HUES64 (cell line): ENCODE data around the gene GPRC5A.

Experiments
- H3K27ac ChIP-seq: 2 replicates; pipeline ENCODE4 v1.7.0; 2013; ENCODE audit warnings: low read depth, low read length, inconsistent platforms
- H3K27me3 ChIP-seq: 2 replicates; pipeline ENCODE4 v1.6.1; 2013; ENCODE audit warnings: mild to moderate bottlenecking, low read length; ENCODE audit not compliant: insufficient read depth
- H3K36me3 ChIP-seq: 2 replicates; pipeline ENCODE4 v1.6.1; 2013; ENCODE audit warnings: mild to moderate bottlenecking, low read length; ENCODE audit not compliant: insufficient read depth
- H3K4me1 ChIP-seq: 2 replicates; pipeline ENCODE4 v1.6.1; 2013; ENCODE audit warnings: mild to moderate bottlenecking, low read length, moderate library complexity; ENCODE audit not compliant: insufficient read depth
- H3K4me3 ChIP-seq: 2 replicates; pipeline ENCODE4 v1.5.1; 2013; ENCODE audit warnings: mild to moderate bottlenecking, low read length, moderate library complexity
- H3K9ac ChIP-seq: 2 replicates; pipeline ENCODE4 v1.6.1; 2013; ENCODE audit warnings: mild to moderate bottlenecking, low read depth, low read length
- H3K9me3 ChIP-seq: 2 replicates; pipeline ENCODE4 v1.6.1; 2013; ENCODE audit warnings: low read depth, low read length; ENCODE audit not compliant: insufficient read depth
- WGBS: fragments of 150-250, 120-280 bp; methylation state at CpG from one replicate; pipeline ENCODE4 v1.1.7; 2013; ENCODE audit warnings: missing lambda C conversion rate; 5-methylcytosine and 5-hydroxymethylcytosine counted together

Gene GPRC5A

GRCh38 chr12:12916135-12916944, 25.0 kb downstream of the GPRC5A start:
- H3K4me3 ChIP-seq, result no peak overlapping the region
- 41% methylated on average over 19 of the region's 19 CpGs for WGBS
- H3K27me3 ChIP-seq, result no peaks in the 10 kb centered on the region
- no peaks in the 10 kb centered on the region for H3K36me3 ChIP-seq
- H3K27ac ChIP-seq, result no peak overlapping the region
- H3K9ac ChIP-seq, result no peak overlapping the region
- 0 out of 2 replicates have a peak, but pooled peaks cover 3% of the 10 kb centered on the region for H3K4me1 ChIP-seq
- H3K9me3 ChIP-seq, result no peaks in the 10 kb centered on the region

GRCh38 chr12:12917517-12917916, 26.2 kb downstream of the GPRC5A start:
- Histone ChIP-seq H3K9ac (no peak overlapping the region), H3K4me3 (no peak overlapping the region), H3K9me3 (no peaks in the 10 kb centered on the region), H3K27ac (no peak overlapping the region), H3K4me1 (0 out of 2 replicates have a peak, but pooled peaks cover 3% of the 10 kb centered on the region), H3K36me3 (no peaks in the 10 kb centered on the region), H3K27me3 (no peaks in the 10 kb centered on the region)
- WGBS, result 100% methylated on average over 2 of the region's 2 CpGs

GRCh38 chr12:12918781-12919389, 27.5 kb downstream of the GPRC5A start:
- H3K27ac ChIP-seq, result no peak overlapping the region
- 86% methylated on average over 6 of the region's 6 CpGs for WGBS
- H3K4me1 ChIP-seq, result 0 out of 2 replicates have a peak, but pooled peaks cover 3% of the 10 kb centered on the region

GRCh38 chr12:12919666-12920435, 28.5 kb downstream of the GPRC5A start:
- H3K27ac ChIP-seq, result no peak overlapping the region
- H3K9me3 ChIP-seq, result no peaks in the 10 kb centered on the region
- H3K9ac ChIP-seq, result no peak overlapping the region
- WGBS, result 96% methylated on average over 4 of the region's 5 CpGs
- H3K27me3 ChIP-seq, result no peaks in the 10 kb centered on the region
- 0 out of 2 replicates have a peak, but pooled peaks cover 3% of the 10 kb centered on the region for H3K4me1 ChIP-seq
- no peaks in the 10 kb centered on the region for H3K36me3 ChIP-seq
- no peak overlapping the region for H3K4me3 ChIP-seq

More at GRCh38 chr12:12918781-12919389, 27.5 kb downstream of the GPRC5A start:
- no peaks in the 10 kb centered on the region for H3K9me3 ChIP-seq
- no peak overlapping the region for H3K9ac ChIP-seq
- no peaks in the 10 kb centered on the region for H3K27me3 ChIP-seq
- H3K4me3 ChIP-seq, result no peak overlapping the region
- H3K36me3 ChIP-seq, result no peaks in the 10 kb centered on the region

- Histone ChIP-seq H3K27ac (no peak overlapping the region), H3K9ac (no peak overlapping the region), H3K9me3 (no peaks in the 10 kb centered on the region), H3K36me3 (no peaks in the 10 kb centered on the region), H3K4me1 (no peaks in the 10 kb centered on the region), H3K27me3 (no peaks in the 10 kb centered on the region), H3K4me3 (no peak overlapping the region)
- WGBS, result 76% methylated on average over 6 of the region's 6 CpGs
These were observed 30.8 kb downstream of the GPRC5A start for GRCh38 chr12:12922191-12922616.

GRCh38 chr12:12922978-12923377, 31.6 kb downstream of the GPRC5A start:
- Histone ChIP-seq H3K36me3 (no peaks in the 10 kb centered on the region), H3K27ac (no peak overlapping the region), H3K9ac (no peak overlapping the region), H3K4me1 (no peaks in the 10 kb centered on the region), H3K27me3 (no peaks in the 10 kb centered on the region), H3K9me3 (no peaks in the 10 kb centered on the region), H3K4me3 (no peak overlapping the region)
- WGBS, result 91% methylated on average over 7 of the region's 7 CpGs

- 97% methylated on average over 4 of the region's 4 CpGs for WGBS
- Histone ChIP-seq H3K4me1 (no peaks in the 10 kb centered on the region), H3K4me3 (no peak overlapping the region), H3K9me3 (no peaks in the 10 kb centered on the region), H3K36me3 (no peaks in the 10 kb centered on the region), H3K27ac (no peak overlapping the region), H3K27me3 (no peaks in the 10 kb centered on the region), H3K9ac (no peak overlapping the region)
These were observed 32.8 kb downstream of the GPRC5A start for GRCh38 chr12:12924169-12924568.

GRCh38 chr12:12925388-12925787, 34.0 kb downstream of the GPRC5A start:
- H3K9ac ChIP-seq, result no peak overlapping the region
- H3K27ac ChIP-seq, result no peak overlapping the region
- H3K4me3 ChIP-seq, result no peak overlapping the region
- no peaks in the 10 kb centered on the region for H3K27me3 ChIP-seq
- 0 out of 2 replicates have a peak, but pooled peaks cover 7% of the 10 kb centered on the region for H3K36me3 ChIP-seq
- WGBS, result no CpG with 5 or more reads among the region's 1 CpG
- H3K9me3 ChIP-seq, result no peaks in the 10 kb centered on the region
- no peaks in the 10 kb centered on the region for H3K4me1 ChIP-seq

GRCh38 chr12:12926571-12927071, 35.3 kb downstream of the GPRC5A start:
- 0 out of 2 replicates have a peak, but pooled peaks cover 7% of the 10 kb centered on the region for H3K36me3 ChIP-seq
- H3K9ac ChIP-seq, result no peak overlapping the region
- H3K9me3 ChIP-seq, result no peaks in the 10 kb centered on the region
- H3K4me3 ChIP-seq, result no peak overlapping the region
- WGBS, result 93% methylated on average over 18 of the region's 18 CpGs
- no peak overlapping the region for H3K27ac ChIP-seq
- H3K27me3 ChIP-seq, result no peaks in the 10 kb centered on the region
- no peaks in the 10 kb centered on the region for H3K4me1 ChIP-seq

GRCh38 chr12:12927211-12928079, 36.1 kb downstream of the GPRC5A start:
- Histone ChIP-seq H3K27ac (no peak overlapping the region), H3K4me1 (no peaks in the 10 kb centered on the region), H3K27me3 (no peaks in the 10 kb centered on the region), H3K36me3 (0 out of 2 replicates have a peak, but pooled peaks cover 7% of the 10 kb centered on the region), H3K9me3 (no peaks in the 10 kb centered on the region), H3K4me3 (peak overlapping the region; percentile 77), H3K9ac (peak overlapping the region; percentile 78)
- 39% methylated on average over 27 of the region's 27 CpGs for WGBS
